Kidney capillary endothelial cell (primary cell): ENCODE data around the gene JMJD4.
"Not testable (repeated sequence)": the region's sequence is repeated elsewhere in the genome, so short reads cannot be mapped to it uniquely, and the experiment has no call there.

Experiments
- DNase-seq: peaks from one replicate; pipeline ENCODE4 v3.0.0-alpha.2; 2018; ENCODE audit warnings: low spot score

Gene JMJD4

GRCh38 chr1:227731696-227732585, 3.2 kb downstream of the JMJD4 start:
- DNase-seq = no peak

- no peak for DNase-seq
Observed at GRCh38 chr1:227731241-227731677, 3.8 kb downstream of the JMJD4 start.

- DNase-seq = no peak
Observed at GRCh38 chr1:227730630-227731151, 4.4 kb downstream of the JMJD4 start.

- peak; percentile 41 for DNase-seq
Observed at GRCh38 chr1:227729881-227730629, 5.0 kb downstream of the JMJD4 start.

- no peak for DNase-seq
Observed at GRCh38 chr1:227729144-227729880, 5.8 kb downstream of the JMJD4 start.

GRCh38 chr1:227728892-227729143, 6.3 kb downstream of the JMJD4 start:
- DNase-seq = no peak

- no peak for DNase-seq
Observed at GRCh38 chr1:227728059-227728891, 6.8 kb downstream of the JMJD4 start.

- no peak for DNase-seq
Observed at GRCh38 chr1:227726924-227727599, 8.0 kb downstream of the JMJD4 start.

GRCh38 chr1:227726318-227726717, 8.8 kb downstream of the JMJD4 start:
- no peak for DNase-seq

- DNase-seq = no peak
Observed at GRCh38 chr1:227725046-227725445, 10.1 kb downstream of the JMJD4 start.

- DNase-seq = no peak
Observed at GRCh38 chr1:227723474-227723873, 11.6 kb downstream of the JMJD4 start.

GRCh38 chr1:227718932-227719331, 16.2 kb downstream of the JMJD4 start:
- DNase-seq = no peak

- no peak for DNase-seq
Observed at GRCh38 chr1:227712648-227713047, 22.5 kb downstream of the JMJD4 start.

GRCh38 chr1:227710474-227710873, 24.6 kb downstream of the JMJD4 start:
- DNase-seq = not testable (repeated sequence)

- no peak for DNase-seq
Observed at GRCh38 chr1:227709451-227709850, 25.7 kb downstream of the JMJD4 start.

- DNase-seq = no peak
Observed at GRCh38 chr1:227707846-227708245, 27.3 kb downstream of the JMJD4 start.

- DNase-seq = not testable (repeated sequence)
Observed at GRCh38 chr1:227701631-227702030, 33.5 kb downstream of the JMJD4 start.

- DNase-seq = no peak
Observed at GRCh38 chr1:227697321-227697864, 37.7 kb downstream of the JMJD4 start.

GRCh38 chr1:227685807-227686206, 49.3 kb downstream of the JMJD4 start:
- DNase-seq = no peak
